MM.1S (cell line): ENCODE measurements around the gene CDC14A.

ENCODE experiments used
- DNase-seq: peaks from one replicate; pipeline ENCODE4 v3.0.0-alpha.2; 2015
- H2AFZ ChIP-seq: fragments of 300-600 bp; sonication (generic); 2 replicates; pipeline ENCODE4 v1.6.0; 2016; ENCODE audit warnings: antibody characterized with exemption, low read length
- H3F3A ChIP-seq: fragments of 300-600 bp; sonication (generic); 2 replicates; pipeline ENCODE4 v1.6.1; 2016; ENCODE audit warnings: mild to moderate bottlenecking, antibody characterized with exemption, low read length, moderate library complexity, mixed read lengths; ENCODE audit not compliant: insufficient read depth
- H3K27ac ChIP-seq: fragments of 300-600 bp; sonication (generic); 2 replicates; pipeline ENCODE4 v1.5.1; 2016; ENCODE audit warnings: mild to moderate bottlenecking, low read length
- H3K27me3 ChIP-seq: fragments of 300-600 bp; sonication (generic); replicated peaks from 2 replicates; pipeline ENCODE4 v1.6.0; 2016; ENCODE audit warnings: low read length; ENCODE audit not compliant: insufficient read depth
- H3K36me3 ChIP-seq: fragments of 300-600 bp; sonication (generic); replicated peaks from 2 replicates; pipeline ENCODE4 v1.6.1; 2016; ENCODE audit warnings: mild to moderate bottlenecking, low read length, mixed read lengths; ENCODE audit not compliant: insufficient read depth
- H3K4me1 ChIP-seq: fragments of 300-600 bp; sonication (generic); 2 replicates; pipeline ENCODE4 v1.6.1; 2016; ENCODE audit warnings: low read length, mixed read lengths
- H3K4me2 ChIP-seq: fragments of 300-600 bp; sonication (generic); 2 replicates; pipeline ENCODE4 v1.6.0; 2016; ENCODE audit warnings: low read depth, low read length
- H3K4me3 ChIP-seq: fragments of 300-600 bp; sonication (generic); 2 replicates; pipeline ENCODE4 v1.5.1; 2016; ENCODE audit warnings: low read length, mixed read lengths
- H3K79me2 ChIP-seq: fragments of 300-600 bp; sonication (generic); 2 replicates; pipeline ENCODE4 v1.6.1; 2016; ENCODE audit warnings: mixed run types, low read length, mixed read lengths
- H3K9ac ChIP-seq: fragments of 300-600 bp; sonication (generic); 2 replicates; pipeline ENCODE4 v1.6.1; 2016; ENCODE audit warnings: low read length, mixed read lengths
- H3K9me2 ChIP-seq: fragments of 300-600 bp; sonication (generic); replicated peaks from 2 replicates; pipeline ENCODE4 v1.6.1; 2016; ENCODE audit warnings: mild to moderate bottlenecking, low read length, mixed read lengths; ENCODE audit not compliant: insufficient read depth
- H3K9me3 ChIP-seq: fragments of 300-600 bp; sonication (generic); replicated peaks from 2 replicates; pipeline ENCODE4 v1.6.1; 2016; ENCODE audit warnings: mild to moderate bottlenecking, low read length, mixed read lengths; ENCODE audit not compliant: insufficient read depth
- H4K20me1 ChIP-seq: fragments of 300-600 bp; sonication (generic); 2 replicates; pipeline ENCODE4 v1.6.1; 2016; ENCODE audit warnings: mild to moderate bottlenecking, low read length, moderate library complexity, mixed read lengths; ENCODE audit not compliant: insufficient read depth
- EZH2 ChIP-seq: fragments of 300-600 bp; sonication (generic); optimal IDR thresholded peaks from 2 replicates; pipeline ENCODE3; 2017; ENCODE audit warnings: low read depth, mild to moderate bottlenecking, antibody characterized with exemption, low read length, mixed read lengths
- EZH2phosphoT487 ChIP-seq: fragments of 300-600 bp; sonication (generic); IDR thresholded peaks from 2 replicates; pipeline ENCODE4 v1.6.1; 2018; ENCODE audit warnings: antibody characterized with exemption, low read length
- TF ChIP-seq, protein P1 (sequence below): fragments of 300-600 bp; sonication (generic); IDR thresholded peaks from 2 replicates; pipeline ENCODE4 v1.5.1; 2016; ENCODE audit warnings: antibody characterized with exemption, low read length, mixed read lengths

Gene CDC14A

DNA sequence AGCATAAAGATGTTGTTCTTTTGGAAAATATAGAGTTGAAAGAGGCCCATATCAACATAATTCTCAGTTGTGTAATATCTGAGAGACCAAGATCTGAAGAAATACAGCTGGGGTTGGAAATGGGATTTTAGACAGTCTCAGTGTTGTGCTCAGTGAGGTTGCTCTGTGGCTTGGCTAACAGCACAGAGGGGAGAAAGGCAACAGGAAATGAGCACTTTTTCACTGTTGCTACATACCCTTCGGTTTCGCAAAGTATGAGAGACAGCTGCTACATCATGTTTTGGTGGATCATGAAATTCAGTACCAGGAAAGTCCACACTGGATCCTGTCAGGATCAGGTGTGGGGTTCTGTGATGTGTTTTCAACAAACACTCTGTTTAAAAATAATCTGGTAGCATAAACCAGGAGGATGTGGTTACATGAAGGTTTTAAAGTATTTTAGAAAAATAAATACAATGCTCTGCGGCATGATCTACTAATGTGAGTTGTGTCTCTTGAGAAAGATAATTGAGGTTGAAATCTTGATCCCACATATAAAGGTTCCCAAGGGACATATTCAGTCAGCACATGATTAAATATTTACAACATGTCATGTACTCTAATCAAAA is 178.7 kb downstream of the CDC14A start:
- peaks cover 27% of the 10 kb centered on the region for H3K4me1 ChIP-seq
- H3K9ac ChIP-seq = no peak overlapping the region
- no peak overlapping the region for H3K4me2 ChIP-seq
- no peaks in the 10 kb centered on the region for H3K79me2 ChIP-seq
- H3K9me2 ChIP-seq = no peaks in the 10 kb centered on the region
- H4K20me1 ChIP-seq = no peaks in the 10 kb centered on the region
- no peaks in the 10 kb centered on the region for H3K36me3 ChIP-seq
- TF ChIP-seq EZH2phosphoT487 = no peak
- TF ChIP-seq, protein P1, sequence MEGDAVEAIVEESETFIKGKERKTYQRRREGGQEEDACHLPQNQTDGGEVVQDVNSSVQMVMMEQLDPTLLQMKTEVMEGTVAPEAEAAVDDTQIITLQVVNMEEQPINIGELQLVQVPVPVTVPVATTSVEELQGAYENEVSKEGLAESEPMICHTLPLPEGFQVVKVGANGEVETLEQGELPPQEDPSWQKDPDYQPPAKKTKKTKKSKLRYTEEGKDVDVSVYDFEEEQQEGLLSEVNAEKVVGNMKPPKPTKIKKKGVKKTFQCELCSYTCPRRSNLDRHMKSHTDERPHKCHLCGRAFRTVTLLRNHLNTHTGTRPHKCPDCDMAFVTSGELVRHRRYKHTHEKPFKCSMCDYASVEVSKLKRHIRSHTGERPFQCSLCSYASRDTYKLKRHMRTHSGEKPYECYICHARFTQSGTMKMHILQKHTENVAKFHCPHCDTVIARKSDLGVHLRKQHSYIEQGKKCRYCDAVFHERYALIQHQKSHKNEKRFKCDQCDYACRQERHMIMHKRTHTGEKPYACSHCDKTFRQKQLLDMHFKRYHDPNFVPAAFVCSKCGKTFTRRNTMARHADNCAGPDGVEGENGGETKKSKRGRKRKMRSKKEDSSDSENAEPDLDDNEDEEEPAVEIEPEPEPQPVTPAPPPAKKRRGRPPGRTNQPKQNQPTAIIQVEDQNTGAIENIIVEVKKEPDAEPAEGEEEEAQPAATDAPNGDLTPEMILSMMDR = no peak
- TF ChIP-seq EZH2 = no peak
- H3K9me3 ChIP-seq = no peaks in the 10 kb centered on the region
- no peak overlapping the region for H3K4me3 ChIP-seq
- H3K27me3 ChIP-seq = no peaks in the 10 kb centered on the region
- peak; percentile 56 for DNase-seq
- H3F3A ChIP-seq = peaks cover 13% of the 10 kb centered on the region
- peak overlapping the region; percentile 38; the same call in 1 of the 2 replicates for H3K27ac ChIP-seq
- no peak overlapping the region for H2AFZ ChIP-seq

DNA sequence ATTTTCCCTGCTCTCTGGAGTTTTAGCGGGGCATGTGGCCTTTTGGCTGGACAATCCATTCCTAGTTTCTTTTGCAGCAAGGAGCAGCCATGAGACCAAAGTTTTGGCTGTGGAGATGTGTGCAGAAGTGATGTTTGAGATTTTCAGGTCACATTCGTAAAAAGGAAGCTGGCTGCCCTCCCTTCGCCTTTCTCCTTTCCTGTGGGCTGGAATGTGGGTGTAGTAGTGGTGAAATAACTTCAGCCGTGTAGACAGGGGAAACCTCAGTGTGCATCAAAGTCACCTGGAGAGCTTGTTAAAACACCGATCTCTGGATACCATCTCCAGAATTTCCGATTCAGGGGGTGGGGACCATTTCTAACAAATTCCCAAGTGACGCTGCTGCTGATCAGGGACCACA is 180.3 kb downstream of the CDC14A start:
- Histone ChIP-seq H3K9me3 (no peaks in the 10 kb centered on the region), H3K36me3 (no peaks in the 10 kb centered on the region), H3K4me2 (no peak overlapping the region), H3K9me2 (no peaks in the 10 kb centered on the region), H3K27me3 (no peaks in the 10 kb centered on the region), H3K4me1 (peaks cover 27% of the 10 kb centered on the region), H3K4me3 (no peak overlapping the region), H3F3A (peaks cover 13% of the 10 kb centered on the region), H3K27ac (no peak overlapping the region), H3K9ac (no peak overlapping the region), H2AFZ (no peak overlapping the region), H3K79me2 (no peaks in the 10 kb centered on the region), H4K20me1 (no peaks in the 10 kb centered on the region)
- TF ChIP-seq, protein P1 = no peak
- no peak for DNase-seq

DNA sequence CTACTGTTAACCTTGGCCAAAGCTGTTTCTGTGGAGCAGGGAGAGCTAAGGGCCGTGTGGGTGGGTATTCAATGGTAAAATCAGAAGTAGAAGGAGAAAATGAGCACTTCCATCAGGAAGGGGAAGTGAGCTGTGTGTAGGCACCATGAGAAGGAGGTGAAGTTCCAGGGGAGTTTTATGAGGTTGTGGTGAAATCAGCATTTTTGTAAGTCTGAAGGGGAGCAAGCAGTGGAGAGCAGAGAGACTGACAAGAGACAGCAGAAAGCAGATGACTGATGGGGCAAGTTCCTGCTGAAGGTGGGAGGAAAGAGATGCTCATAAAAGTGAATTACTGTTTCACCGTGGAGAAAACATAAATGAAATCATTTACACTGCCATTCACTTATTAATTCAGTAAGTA is 183.0 kb downstream of the CDC14A start:
- H4K20me1 ChIP-seq = no peaks in the 10 kb centered on the region
- H3K4me2 ChIP-seq = peak overlapping the region; percentile 50; the same call in 1 of the 2 replicates
- H3F3A ChIP-seq = peaks cover 10% of the 10 kb centered on the region
- no peak for DNase-seq
- peaks cover 23% of the 10 kb centered on the region for H3K4me1 ChIP-seq
- H2AFZ ChIP-seq = no peak overlapping the region
- no peaks in the 10 kb centered on the region for H3K79me2 ChIP-seq
- peak overlapping the region; percentile 65; the same call in 1 of the 2 replicates for H3K27ac ChIP-seq
- TF ChIP-seq EZH2phosphoT487 (no peak), EZH2 (no peak)
- TF ChIP-seq, protein P1 = no peak
- H3K4me3 ChIP-seq = no peak overlapping the region
- H3K27me3 ChIP-seq = 0 out of 2 replicates have a peak, but pooled peaks cover 4% of the 10 kb centered on the region
- H3K9me2 ChIP-seq = no peaks in the 10 kb centered on the region
- no peak overlapping the region for H3K9ac ChIP-seq
- no peaks in the 10 kb centered on the region for H3K9me3 ChIP-seq
- no peaks in the 10 kb centered on the region for H3K36me3 ChIP-seq
